A549 (cell line): ENCODE measurements around the gene CCL17. TPM values are rescaled to one million over a fixed set of nuclear protein-coding genes. Genes with fewer than 3 reads are reported as not detected.

Source experiments
- ATAC-seq, 2 experiments: fragments of 200-7000 bp in 1 of 2; fragments of >200 bp in 1 of 2; cut with Nextera tagmentation in 1 of 2; cut with Tn5 transposase in 1 of 2; 3 replicates each; pipeline versions ENCODE4 v1.8.0 to v1.9.1; 2018 to 2020; ENCODE audit warnings: mild to moderate bottlenecking in 1 of 2, moderate library complexity in 1 of 2
- CTCF ChIA-PET: fragments of 300-600 bp; sonication (Branson Sonifier 250); formaldehyde crosslinking; extraction: SDS; loops from one replicate; lab custom pipeline; 2021; ENCODE audit warnings: antibody characterized with exemption, inconsistent platforms; lab: Yijun Ruan, JAX
- POLR2A ChIA-PET: fragments of 350-600 bp; formaldehyde crosslinking; extraction: SDS; loops from one replicate; lab custom pipeline; 2021; ENCODE audit warnings: antibody characterized with exemption, inconsistent platforms; lab: Yijun Ruan, JAX
- DNase-seq, 2 experiments: peaks; one replicate each; pipeline versions ENCODE4 v3.0.0 to v3.0.0-alpha.2; 2011 to 2016; ENCODE audit warnings: low read depth in 1 of 2, low spot score in 1 of 2
- FAIRE-seq: peaks from 2 replicates; lab custom pipeline; 2011; peaks lifted over from hg19 to GRCh38; lab: Jason Lieb, UNC
- H3K27ac ChIP-seq, 2 experiments: fragments of >200 bp; sonication (Bioruptor Twin); formaldehyde crosslinking; 3 replicates each; pipeline ENCODE4 v1.5.1; 2016 to 2017
- H3K4me1 ChIP-seq: fragments of >200 bp; sonication (Bioruptor Twin); formaldehyde crosslinking; 3 replicates; pipeline ENCODE4 v1.6.1; 2016
- H3K4me2 ChIP-seq: fragments of >200 bp; sonication (Bioruptor Twin); formaldehyde crosslinking; 3 replicates; pipeline ENCODE4 v1.6.1; 2016
- H3K4me3 ChIP-seq: fragments of >200 bp; sonication (Bioruptor Twin); formaldehyde crosslinking; 3 replicates; pipeline ENCODE4 v1.5.1; 2016
- H3K9me3 ChIP-seq: fragments of >200 bp; sonication (Bioruptor Twin); formaldehyde crosslinking; 3 replicates; pipeline ENCODE4 v1.6.1; 2016
- CBX2 ChIP-seq: fragments of 200-600 bp; sonication (generic); IDR thresholded peaks from 2 replicates; pipeline ENCODE4 v1.6.1; 2016; ENCODE audit warnings: low read depth, mild to moderate bottlenecking, borderline replicate concordance
- CBX8 ChIP-seq: fragments of 200-600 bp; sonication (generic); IDR thresholded peaks from 2 replicates; pipeline ENCODE4 v1.6.1; 2016
- CHD2 ChIP-seq: fragments of 150-350 bp; IDR thresholded peaks from 2 replicates; pipeline ENCODE4 v1.6.1; 2014; ENCODE audit warnings: low read length; ENCODE audit not compliant: partially characterized antibody
- CHD4 ChIP-seq: fragments of 200-600 bp; sonication (generic); IDR thresholded peaks from 2 replicates; pipeline ENCODE4 v1.6.1; 2016; ENCODE audit warnings: antibody characterized with exemption, mild to moderate bottlenecking, borderline replicate concordance
- EHMT2 ChIP-seq: fragments of 200-600 bp; sonication (generic); IDR thresholded peaks from 2 replicates; pipeline ENCODE4 v1.6.1; 2016; ENCODE audit warnings: antibody characterized with exemption, low read depth, mild to moderate bottlenecking, moderate library complexity
- ELK1 ChIP-seq: fragments of 150-350 bp; IDR thresholded peaks from 2 replicates; pipeline ENCODE4 v1.6.1; 2014; ENCODE audit warnings: low read depth, mild to moderate bottlenecking, low read length
- EP300 ChIP-seq, 2 experiments: fragments of >200 bp; sonication (Bioruptor Twin); formaldehyde crosslinking; IDR thresholded peaks; 2 replicates in 1 of 2; 3 replicates in 1 of 2; pipeline ENCODE4 v1.6.1; 2016 to 2017
- ESRRA ChIP-seq: fragments of 150-350 bp; IDR thresholded peaks from 2 replicates; pipeline ENCODE4 v1.6.1; 2014; ENCODE audit warnings: mild to moderate bottlenecking, low read length, borderline replicate concordance
- FOSB ChIP-seq: fragments of 250-450 bp; sonication (Bioruptor Pico); IDR thresholded peaks from 2 replicates; pipeline ENCODE4 v1.5.0; 2020; ENCODE audit warnings: mild to moderate bottlenecking, moderate library complexity
- GATA3 ChIP-seq: IDR thresholded peaks from 2 replicates; pipeline ENCODE4 v1.6.1; 2012; ENCODE audit warnings: borderline replicate concordance
- HEYL ChIP-seq: fragments of 250-450 bp; sonication (Bioruptor Pico); IDR thresholded peaks from 2 replicates; pipeline ENCODE4 v1.8.0; 2021; ENCODE audit warnings: mild to moderate bottlenecking, moderate library complexity
- HOXA7 ChIP-seq: fragments of 250-450 bp; sonication (Bioruptor Pico); IDR thresholded peaks from 2 replicates; pipeline ENCODE4 v1.5.0; 2020; ENCODE audit warnings: mild to moderate bottlenecking, moderate library complexity
- HOXB5 ChIP-seq: fragments of 250-450 bp; sonication (Bioruptor Pico); IDR thresholded peaks from 2 replicates; pipeline ENCODE4 v1.5.0; 2020; ENCODE audit warnings: mild to moderate bottlenecking, moderate library complexity
- JUN ChIP-seq, 2 experiments: fragments of >200 bp; sonication (Bioruptor Twin); formaldehyde crosslinking; IDR thresholded peaks; 2 replicates in 1 of 2; 3 replicates in 1 of 2; pipeline ENCODE4 v1.6.1; 2016 to 2017
- NFE2L2 ChIP-seq: fragments of 150-350 bp; conservative IDR thresholded peaks from 2 replicates; pipeline ENCODE4 v1.6.1; 2014; ENCODE audit warnings: low read length
- NPAS2 ChIP-seq: fragments of 250-450 bp; sonication (Bioruptor Pico); IDR thresholded peaks from 2 replicates; pipeline ENCODE4 v1.8.0; 2022; ENCODE audit warnings: mild to moderate bottlenecking, moderate library complexity, borderline replicate concordance
- POLR2AphosphoS2 ChIP-seq: conservative IDR thresholded peaks from 2 replicates; pipeline ENCODE4 v1.6.1; 2012; ENCODE audit warnings: low read length, improper control_type of control experiment, inconsistent platforms
- RARB ChIP-seq: fragments of 250-450 bp; sonication (Bioruptor Pico); IDR thresholded peaks from 2 replicates; pipeline ENCODE4 v1.8.0; 2021; ENCODE audit warnings: mild to moderate bottlenecking, moderate library complexity
- RNF2 ChIP-seq: fragments of 200-600 bp; sonication (generic); IDR thresholded peaks from 2 replicates; pipeline ENCODE4 v1.6.1; 2016; ENCODE audit warnings: low read depth, mild to moderate bottlenecking, antibody characterized with exemption, moderate library complexity, borderline replicate concordance
- SMC3 ChIP-seq: fragments of >200 bp; sonication (Bioruptor Twin); formaldehyde crosslinking; IDR thresholded peaks from 3 replicates; pipeline ENCODE4 v1.6.1; 2018; ENCODE audit warnings: inconsistent platforms
- ZFP36 ChIP-seq: fragments of 450-650 bp; IDR thresholded peaks from 2 replicates; pipeline ENCODE4 v1.6.1; 2014; ENCODE audit warnings: borderline replicate concordance; ENCODE audit not compliant: partially characterized antibody
- WGBS: methylation state at CpG from one replicate; pipeline ENCODE4 v1.1.6; 2017; ENCODE audit errors: missing lambda C conversion rate; 5-methylcytosine and 5-hydroxymethylcytosine counted together
- polyA plus RNA-seq, 4 experiments: library from polyadenylated mRNA; depleted of rRNA in 3 of 4; stranded (reverse); fragments of >200 nt; fragmentation: RNase III in 1 of 4; extraction: RNeasy Plus Mini Kit Qiagen cat#74134 plus additional on column Dnase treatment in 1 of 4; gene quantifications; 2 replicates in 3 of 4; 3 replicates in 1 of 4; pipeline ENCODE4 v1.2.3, GENCODE V29; 2011 to 2017
- TF ChIP-seq, protein P1 (sequence below): fragments of 250-450 bp; sonication (Bioruptor Pico); IDR thresholded peaks from 2 replicates; pipeline ENCODE4 v1.5.0; 2020; ENCODE audit warnings: low read depth, mild to moderate bottlenecking, moderate library complexity
- TF ChIP-seq, protein P2 (sequence below): fragments of 250-450 bp; sonication (Bioruptor Pico); IDR thresholded peaks from 2 replicates; pipeline ENCODE4 v1.5.0; 2021; ENCODE audit warnings: mild to moderate bottlenecking, moderate library complexity, borderline replicate concordance

Gene CCL17
- polyA plus RNA-seq, 2 of the 4 experiments (the other 2 are of a cell fraction), result not detected

DNA sequence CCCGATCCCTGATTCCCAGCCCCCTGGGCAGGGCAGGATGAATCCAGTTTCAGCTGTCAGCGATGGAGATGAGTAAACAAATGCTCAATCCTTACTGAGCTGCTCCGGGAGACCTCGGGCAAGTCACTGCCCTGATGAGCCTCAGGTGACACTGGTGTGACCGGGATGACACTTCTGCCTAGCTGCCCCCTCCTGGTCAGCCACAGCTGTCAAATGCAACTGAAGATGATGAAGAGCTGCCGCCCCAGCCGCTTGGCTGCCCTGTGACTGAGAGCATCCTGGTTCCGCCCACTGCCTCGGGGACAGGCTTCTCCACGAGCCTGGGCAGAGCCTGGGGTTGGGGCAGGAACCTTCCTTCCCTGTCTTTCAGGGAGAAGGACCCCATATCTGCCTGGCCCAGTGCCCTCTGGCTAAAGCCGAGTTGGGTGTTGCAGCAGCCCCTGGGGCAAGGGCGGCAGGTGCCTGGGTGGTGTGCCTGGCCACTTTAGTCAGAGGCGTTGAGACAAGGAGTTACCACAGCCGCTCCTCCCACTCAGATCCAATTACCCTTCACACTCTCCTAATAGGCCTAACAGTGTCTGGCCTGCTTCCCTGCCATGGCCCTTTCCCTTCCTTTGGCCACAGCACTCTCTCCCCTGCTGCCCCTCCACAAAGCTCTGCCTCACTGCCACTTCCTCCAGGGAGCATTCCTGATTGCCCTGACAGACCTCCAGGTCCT lies 5.5 kb downstream of the CCL17 start:
- ChIA-PET POLR2A (no interaction called here), CTCF (interaction anchor here (0.9 to 1.9 kb wide), 3 partner anchors 8 to 110 kb away, joined by 3 to 15 read pairs (median 10); no protein-coding TSS in a partner anchor)
- ATAC-seq (no peak), DNase-seq (no peak), FAIRE-seq (no peak)
- TF ChIP-seq CHD4 (no peak), ZFP36 (peak; percentile 65)
- 63% methylated on average over 13 of the region's 14 CpGs for WGBS
- Histone ChIP-seq H3K4me2 (no peak overlapping the region), H3K9me3 (no peaks in the 10 kb centered on the region), H3K4me3 (no peak overlapping the region), H3K4me1 (no peaks in the 10 kb centered on the region), H3K27ac (no peak overlapping the region)

- TF ChIP-seq RNF2, result no peak
- no peak for TF ChIP-seq SMC3
- TF ChIP-seq GATA3, result no peak
- no peak for TF ChIP-seq JUN (IDR thresholded peaks at IDR 0.05)
- TF ChIP-seq ELK1, result no peak
- TF ChIP-seq HOXB5 (CRISPR knock-in tag), result no peak
- no peak for TF ChIP-seq FOSB (CRISPR knock-in tag)
- ATAC-seq (no peak), DNase-seq (no peak), FAIRE-seq (no peak)
- Histone ChIP-seq H3K27ac (no peak overlapping the region), H3K4me3 (no peak overlapping the region), H3K4me1 (no peaks in the 10 kb centered on the region), H3K4me2 (no peak overlapping the region), H3K9me3 (no peaks in the 10 kb centered on the region)
- CTCF ChIA-PET, result interaction anchor here (0.6 to 16.7 kb wide), 5 partner anchors 11 to 106 kb away, joined by 3 to 709 read pairs (median 3); partner anchors contain the start of gene CX3CL1
- POLR2A ChIA-PET, result no interaction called here
- WGBS, result 69% methylated on average over 10 of the region's 12 CpGs
Measured at GRCh38 chr16:57411362-57411976, 6.9 kb downstream of the CCL17 start.

DNA sequence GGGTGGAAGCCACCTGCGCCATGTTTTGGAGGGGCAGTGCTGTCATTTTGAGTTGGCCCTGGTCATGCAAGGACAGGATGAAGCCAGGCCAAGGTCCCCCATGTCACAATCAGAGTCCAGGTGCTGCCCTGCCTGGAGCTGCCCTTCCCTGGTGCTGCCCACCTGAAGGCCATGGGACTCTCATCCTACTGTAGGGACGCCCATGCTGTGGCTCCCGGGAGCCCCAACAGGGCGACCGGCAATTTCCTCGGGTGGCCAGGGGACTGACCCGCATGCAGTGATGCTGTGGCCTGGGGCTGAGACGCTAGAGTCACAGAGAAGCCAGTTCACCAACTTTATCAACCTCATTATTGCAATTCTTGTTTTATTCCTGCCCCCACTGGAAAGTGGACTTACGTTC lies 8.0 kb downstream of the CCL17 start:
- ATAC-seq (no peak), DNase-seq (no peak), FAIRE-seq (no peak)
- WGBS, result 77% methylated on average over 9 of the region's 9 CpGs
- POLR2A ChIA-PET, result no interaction called here
- TF ChIP-seq HEYL (CRISPR knock-in tag) (no peak), RARB (CRISPR knock-in tag) (no peak), FOSB (CRISPR knock-in tag) (no peak), NPAS2 (CRISPR knock-in tag) (no peak), EHMT2 (no peak), POLR2AphosphoS2 (no peak), HOXB5 (CRISPR knock-in tag) (no peak), CHD4 (no peak), EP300 (IDR thresholded peaks at IDR 0.05) (no peak), ESRRA (no peak)
- no peaks in the 10 kb centered on the region for H3K9me3 ChIP-seq
- H3K27ac ChIP-seq, result no peak overlapping the region
- H3K4me1 ChIP-seq, result peaks cover 5% of the 10 kb centered on the region
- H3K4me2 ChIP-seq, result no peak overlapping the region
- no peak overlapping the region for H3K4me3 ChIP-seq
- CTCF ChIA-PET, result interaction anchor here (1.2 to 16.7 kb wide), 5 partner anchors 8 to 107 kb away, joined by 3 to 709 read pairs (median 5); partner anchors contain the start of gene CCL17

GRCh38 chr16:57413301-57413730 lies 8.7 kb downstream of the CCL17 start:
- 76% methylated on average over 4 of the region's 5 CpGs for WGBS
- DNase-seq, result no peak
- Histone ChIP-seq H3K4me2 (no peak overlapping the region), H3K4me3 (no peak overlapping the region), H3K9me3 (no peaks in the 10 kb centered on the region), H3K27ac (no peak overlapping the region), H3K4me1 (peaks cover 12% of the 10 kb centered on the region)
- FAIRE-seq, result no peak
- no peak for ATAC-seq
- ChIA-PET POLR2A (no interaction called here), CTCF (interaction anchor here (1.2 to 16.7 kb wide), 7 partner anchors 9 to 108 kb away, joined by 3 to 709 read pairs (median 3); partner anchors contain the start of gene CCL17)
- TF ChIP-seq HOXB5 (CRISPR knock-in tag), result no peak
- TF ChIP-seq HOXA7 (CRISPR knock-in tag), result no peak
- TF ChIP-seq CHD2, result no peak
- TF ChIP-seq CBX2, result no peak
- no peak for TF ChIP-seq GATA3
- no peak for TF ChIP-seq NFE2L2
- TF ChIP-seq RARB (CRISPR knock-in tag), result no peak
- TF ChIP-seq, protein P1, sequence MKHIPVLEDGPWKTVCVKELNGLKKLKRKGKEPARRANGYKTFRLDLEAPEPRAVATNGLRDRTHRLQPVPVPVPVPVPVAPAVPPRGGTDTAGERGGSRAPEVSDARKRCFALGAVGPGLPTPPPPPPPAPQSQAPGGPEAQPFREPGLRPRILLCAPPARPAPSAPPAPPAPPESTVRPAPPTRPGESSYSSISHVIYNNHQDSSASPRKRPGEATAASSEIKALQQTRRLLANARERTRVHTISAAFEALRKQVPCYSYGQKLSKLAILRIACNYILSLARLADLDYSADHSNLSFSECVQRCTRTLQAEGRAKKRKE (CRISPR knock-in tag), result no peak
- no peak for TF ChIP-seq CBX8
- TF ChIP-seq, protein P2, sequence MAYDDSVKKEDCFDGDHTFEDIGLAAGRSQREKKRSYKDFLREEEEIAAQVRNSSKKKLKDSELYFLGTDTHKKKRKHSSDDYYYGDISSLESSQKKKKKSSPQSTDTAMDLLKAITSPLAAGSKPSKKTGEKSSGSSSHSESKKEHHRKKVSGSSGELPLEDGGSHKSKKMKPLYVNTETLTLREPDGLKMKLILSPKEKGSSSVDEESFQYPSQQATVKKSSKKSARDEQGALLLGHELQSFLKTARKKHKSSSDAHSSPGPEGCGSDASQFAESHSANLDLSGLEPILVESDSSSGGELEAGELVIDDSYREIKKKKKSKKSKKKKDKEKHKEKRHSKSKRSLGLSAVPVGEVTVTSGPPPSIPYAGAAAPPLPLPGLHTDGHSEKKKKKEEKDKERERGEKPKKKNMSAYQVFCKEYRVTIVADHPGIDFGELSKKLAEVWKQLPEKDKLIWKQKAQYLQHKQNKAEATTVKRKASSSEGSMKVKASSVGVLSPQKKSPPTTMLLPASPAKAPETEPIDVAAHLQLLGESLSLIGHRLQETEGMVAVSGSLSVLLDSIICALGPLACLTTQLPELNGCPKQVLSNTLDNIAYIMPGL (CRISPR knock-in tag), result no peak
